PC-3 (cell line): Measurements from ENCODE around the gene RAB5IF.

ENCODE experiments used
- CTCF ChIP-seq: fragments of 300-600 bp; sonication (generic); conservative IDR thresholded peaks from 2 replicates; pipeline ENCODE4 v1.5.1; 2017; ENCODE audit warnings: antibody characterized with exemption, low read depth, mild to moderate bottlenecking, low read length
- EZH2 ChIP-seq: fragments of 300-600 bp; sonication (generic); IDR thresholded peaks from one replicate; pipeline ENCODE4 v1.6.1; 2017; ENCODE audit warnings: antibody characterized with exemption, mild to moderate bottlenecking, low read length; ENCODE audit not compliant: unreplicated experiment

- TF ChIP-seq EZH2 (no peak), CTCF (no peak)
Observed at GRCh38 chr20:36645998-36646397, 40.4 kb downstream of the RAB5IF start, which contains the start of gene SLA2.
